Measurements from ENCODE around the gene KRT39.
"Not testable (repeated sequence)": the region's sequence is repeated elsewhere in the genome, so short reads cannot be mapped to it uniquely, and the experiment has no call there.

Gene KRT39

GRCh38 chr17:40966848-40967247 is at the start of gene KRT39:
KRT39 (minus strand) TSS chr17:40966948; CDS start chr17:40966856, 92 bp downstream.
- DNase-seq (ENCODE audit: low read depth, low spot score): no peak

GRCh38 chr17:41015454-41015853 is 48.7 kb upstream of the KRT39 start:
- no peak for DNase-seq (ENCODE audit: low read depth, low spot score)

GRCh38 chr17:41013606-41014005 is 46.9 kb upstream of the KRT39 start:
- no peak for DNase-seq (ENCODE audit: low read depth, low spot score)

- no peak for DNase-seq (ENCODE audit: low read depth, low spot score)
Observed at GRCh38 chr17:41013181-41013580, 46.4 kb upstream of the KRT39 start.

- no peak for DNase-seq (ENCODE audit: low read depth, low spot score)
Observed at GRCh38 chr17:41012326-41013120, 45.8 kb upstream of the KRT39 start.

GRCh38 chr17:41010441-41010840 is 43.7 kb upstream of the KRT39 start:
- DNase-seq (ENCODE audit: low read depth, low spot score): no peak

GRCh38 chr17:41009936-41010335 is 43.2 kb upstream of the KRT39 start:
- DNase-seq (ENCODE audit: low read depth, low spot score): no peak

GRCh38 chr17:41009301-41009760 is 42.6 kb upstream of the KRT39 start:
- no peak for DNase-seq (ENCODE audit: low read depth, low spot score)

GRCh38 chr17:41008811-41009210 is 42.1 kb upstream of the KRT39 start, which contains the start of gene KRTAP3-1:
KRTAP3-1 (minus strand) TSS chr17:41009128; CDS start chr17:41009074, 54 bp downstream.
- no peak for DNase-seq (ENCODE audit: low read depth, low spot score)

- DNase-seq (ENCODE audit: low read depth, low spot score): no peak
Observed at GRCh38 chr17:41004397-41004796, 37.6 kb upstream of the KRT39 start.

- no peak for DNase-seq (ENCODE audit: low read depth, low spot score)
Observed at GRCh38 chr17:41003926-41004325, 37.2 kb upstream of the KRT39 start.

GRCh38 chr17:41002814-41003213 is 36.1 kb upstream of the KRT39 start:
- no peak for DNase-seq (ENCODE audit: low read depth, low spot score)

GRCh38 chr17:41001795-41002194 is 35.0 kb upstream of the KRT39 start:
- DNase-seq (ENCODE audit: low read depth, low spot score): no peak

GRCh38 chr17:40999563-40999962 is 32.8 kb upstream of the KRT39 start, which contains the start of gene KRTAP3-2:
KRTAP3-2 (minus strand) TSS chr17:40999906; CDS start chr17:40999853, 53 bp downstream.
- DNase-seq (ENCODE audit: low read depth, low spot score): not testable (repeated sequence)

- no peak for DNase-seq (ENCODE audit: low read depth, low spot score)
Observed at GRCh38 chr17:40997361-40997760, 30.6 kb upstream of the KRT39 start.

GRCh38 chr17:40996829-40997228 is 30.1 kb upstream of the KRT39 start:
- DNase-seq (ENCODE audit: low read depth, low spot score): no peak

- DNase-seq (ENCODE audit: low read depth, low spot score): no peak
Observed at GRCh38 chr17:40995116-40995515, 28.4 kb upstream of the KRT39 start.

GRCh38 chr17:40993839-40994238 is 27.1 kb upstream of the KRT39 start, which contains the start of gene KRTAP3-3:
KRTAP3-3 (minus strand) TSS chr17:40994164; CDS start chr17:40994097, 67 bp downstream.
- DNase-seq (ENCODE audit: low read depth, low spot score): no peak

GRCh38 chr17:40993084-40993483 is 26.3 kb upstream of the KRT39 start:
- DNase-seq (ENCODE audit: low read depth, low spot score): no peak

- no peak for DNase-seq (ENCODE audit: low read depth, low spot score)
Observed at GRCh38 chr17:40992666-40993065, 25.9 kb upstream of the KRT39 start.

GRCh38 chr17:40986920-40987319 is 20.2 kb upstream of the KRT39 start:
- DNase-seq (ENCODE audit: low read depth, low spot score): no peak

- DNase-seq (ENCODE audit: low read depth, low spot score): no peak
Observed at GRCh38 chr17:40984226-40984625, 17.5 kb upstream of the KRT39 start, which contains the start of gene KRT40. KRT40 (minus strand) TSS chr17:40984326; CDS start chr17:40984273, 53 bp downstream.

GRCh38 chr17:40981115-40981514 is 14.4 kb upstream of the KRT39 start:
- no peak for DNase-seq (ENCODE audit: low read depth, low spot score)
